Retina (tissue), 1 donor: ENCODE results near the gene DENND4A.
A peak's percentile ranks its signal among the peaks of the same experiment; 100 is the strongest.
"Not testable (repeated sequence)": the region's sequence is repeated elsewhere in the genome, so short reads cannot be mapped to it uniquely, and the experiment has no call there.

Experiments used
- DNase-seq: peaks from one replicate; pipeline ENCODE4 v3.0.0-alpha.2; 2016

DENND4A gene

DNA sequence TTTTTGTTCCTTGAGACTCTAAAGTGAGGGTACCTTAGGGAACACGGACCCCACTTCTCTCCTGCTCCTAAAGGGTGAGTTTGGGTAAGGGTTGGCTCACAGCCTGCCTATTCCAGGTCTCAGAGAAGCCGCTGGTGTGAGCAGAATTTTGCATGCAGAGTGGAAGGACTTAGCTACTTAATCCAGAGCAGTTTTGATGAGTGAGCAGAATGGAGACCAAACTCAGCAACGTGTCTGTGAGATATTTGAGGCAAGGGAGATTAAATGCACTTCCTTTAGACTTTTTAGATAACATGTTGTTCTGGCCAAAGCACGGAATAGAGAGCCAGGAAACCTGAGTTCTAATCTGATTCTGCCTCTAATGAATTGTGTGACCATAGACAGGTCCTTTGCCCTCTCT, 165.2 kb downstream of the DENND4A start:
- no peak for DNase-seq

DNA sequence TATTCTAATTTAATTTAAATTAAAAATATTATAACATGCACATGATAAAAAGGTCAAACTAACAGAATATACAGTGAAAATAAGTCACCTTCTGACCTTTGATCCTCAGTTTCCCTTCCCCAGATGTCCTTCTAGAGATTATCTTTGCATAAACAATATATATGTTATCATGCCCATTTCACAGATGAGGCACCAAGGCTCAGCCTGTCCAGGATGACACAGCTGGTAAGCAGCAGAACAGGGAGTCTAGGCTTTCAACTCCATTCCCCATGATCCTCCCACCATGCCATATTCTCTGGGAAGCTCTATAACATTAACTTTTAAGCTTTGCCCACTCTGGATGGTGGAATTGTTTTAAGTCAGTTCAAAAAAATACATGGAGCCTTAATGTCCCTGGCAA, 169.0 kb downstream of the DENND4A start:
- DNase-seq: no peak

DNA sequence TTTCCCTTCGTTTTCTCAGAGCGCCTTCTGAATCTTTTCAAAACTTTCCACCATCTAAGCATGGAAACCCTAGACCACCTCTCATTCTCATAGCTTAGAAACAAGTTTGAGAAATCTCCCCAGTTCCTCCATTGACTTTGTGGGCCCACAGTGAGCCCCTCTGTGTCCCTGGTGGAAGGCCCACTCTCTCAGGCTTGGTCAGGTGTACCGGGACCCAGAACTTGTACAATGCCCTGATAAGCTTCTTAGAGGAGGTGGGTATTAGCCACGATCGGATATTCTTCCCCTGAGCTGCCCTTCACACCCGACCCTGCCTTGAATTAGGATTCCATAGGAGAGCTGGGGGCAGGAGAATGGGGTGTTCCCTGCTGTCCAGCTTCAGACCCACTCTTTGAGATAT, 170.5 kb downstream of the DENND4A start, which contains the start of gene SLC24A1:
SLC24A1 (plus strand) TSS at position 301 of the 400 bp plus-strand sequence. CDS start 2,143 bp downstream, outside the sequence.
- no peak for DNase-seq

DNA sequence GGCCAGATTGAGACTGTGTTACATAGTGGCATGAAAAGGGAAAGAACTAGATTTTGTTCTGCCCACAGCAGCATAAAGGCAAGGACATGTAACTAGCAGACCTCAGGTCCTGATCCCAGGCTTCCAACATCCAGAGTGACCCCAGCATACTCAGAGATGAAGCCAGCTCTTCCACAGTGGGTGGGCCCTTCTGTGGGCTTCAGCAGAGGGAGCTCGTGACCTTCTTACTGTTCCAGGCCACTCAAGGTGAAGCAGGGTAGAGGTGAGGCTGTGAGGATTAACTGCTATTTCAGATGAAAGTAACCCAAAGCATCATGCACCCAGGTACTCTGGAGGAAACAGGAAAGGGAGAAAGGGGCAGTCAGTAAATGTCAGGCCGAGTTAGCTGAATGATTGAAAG, 171.3 kb downstream of the DENND4A start:
- DNase-seq: no peak

DNA sequence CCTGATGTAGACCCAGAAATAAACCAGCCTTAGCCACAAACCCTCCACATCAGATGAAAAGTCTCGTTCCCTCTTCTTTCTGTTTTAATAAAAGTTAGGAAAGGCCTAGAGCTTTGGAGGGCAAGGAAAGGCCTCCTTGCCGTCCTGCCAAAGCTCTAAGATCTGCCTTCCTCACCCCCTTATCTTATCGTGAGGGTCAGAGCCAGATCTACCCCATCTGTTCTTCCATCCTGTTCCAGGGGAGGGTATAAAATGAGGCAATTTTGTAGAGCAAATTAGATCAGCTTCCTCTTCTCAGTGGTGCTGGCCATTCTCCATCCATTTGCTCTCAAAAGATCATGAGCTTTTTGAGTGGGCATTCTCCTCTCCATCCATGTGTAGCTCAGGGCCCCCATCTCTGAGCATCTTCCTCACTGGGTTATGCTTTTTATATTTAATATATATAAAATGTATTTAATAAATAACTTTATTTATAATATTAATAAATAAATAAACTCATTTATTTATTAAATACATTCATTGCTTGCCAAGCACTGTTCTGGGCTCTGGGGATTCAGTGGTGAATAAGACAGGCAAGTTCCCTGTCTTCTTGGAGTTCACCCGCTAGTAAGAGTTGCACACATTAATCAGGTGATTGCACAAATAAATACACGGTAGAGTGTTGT, 172.3 kb downstream of the DENND4A start:
- no peak for DNase-seq

DNA sequence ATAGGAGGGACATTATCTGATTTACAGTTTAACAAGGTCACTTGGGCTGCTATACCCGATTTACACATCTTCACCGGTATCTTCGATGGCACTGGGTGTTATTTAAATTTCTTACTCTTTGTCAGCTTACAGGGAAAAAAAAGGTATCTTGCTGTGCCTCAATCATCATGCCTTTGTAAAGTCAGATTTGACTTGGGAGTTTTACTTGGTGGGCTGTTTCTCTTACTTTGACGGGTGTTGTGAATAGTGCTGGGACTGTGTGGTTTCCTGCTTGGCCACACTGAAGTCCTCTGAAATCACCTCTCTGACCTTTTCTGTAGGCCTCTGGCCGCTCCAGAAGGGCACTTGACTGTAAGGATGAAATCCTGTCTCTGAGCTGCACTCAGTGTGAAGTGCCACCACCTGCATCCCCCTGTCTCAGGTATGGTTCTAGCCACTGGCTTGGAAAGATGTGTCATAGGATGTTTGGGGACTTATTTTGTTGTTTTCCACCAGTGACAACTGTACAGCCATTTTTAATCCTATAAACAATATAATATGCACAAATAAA, 173.5 kb downstream of the DENND4A start:
- DNase-seq: no peak

DNA sequence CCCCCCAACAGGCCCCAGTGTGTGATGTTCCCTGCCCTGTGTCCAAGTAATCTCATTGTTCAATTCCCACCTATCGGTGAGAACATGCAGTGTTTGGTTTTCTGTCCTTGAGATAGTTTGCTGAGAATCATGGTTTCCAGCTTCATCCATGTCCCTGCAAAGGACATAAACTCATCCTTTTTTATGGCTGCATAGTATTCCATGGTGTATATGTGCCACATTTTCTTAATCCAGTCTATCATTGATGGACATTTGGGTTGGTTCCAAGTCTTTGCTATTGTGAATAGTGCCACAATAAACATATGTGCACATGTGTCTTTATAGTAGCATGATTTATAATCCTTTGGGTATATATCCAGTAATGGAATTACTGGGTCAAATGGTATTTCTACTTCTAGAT, 176.2 kb downstream of the DENND4A start:
- DNase-seq: not testable (repeated sequence)

DNA sequence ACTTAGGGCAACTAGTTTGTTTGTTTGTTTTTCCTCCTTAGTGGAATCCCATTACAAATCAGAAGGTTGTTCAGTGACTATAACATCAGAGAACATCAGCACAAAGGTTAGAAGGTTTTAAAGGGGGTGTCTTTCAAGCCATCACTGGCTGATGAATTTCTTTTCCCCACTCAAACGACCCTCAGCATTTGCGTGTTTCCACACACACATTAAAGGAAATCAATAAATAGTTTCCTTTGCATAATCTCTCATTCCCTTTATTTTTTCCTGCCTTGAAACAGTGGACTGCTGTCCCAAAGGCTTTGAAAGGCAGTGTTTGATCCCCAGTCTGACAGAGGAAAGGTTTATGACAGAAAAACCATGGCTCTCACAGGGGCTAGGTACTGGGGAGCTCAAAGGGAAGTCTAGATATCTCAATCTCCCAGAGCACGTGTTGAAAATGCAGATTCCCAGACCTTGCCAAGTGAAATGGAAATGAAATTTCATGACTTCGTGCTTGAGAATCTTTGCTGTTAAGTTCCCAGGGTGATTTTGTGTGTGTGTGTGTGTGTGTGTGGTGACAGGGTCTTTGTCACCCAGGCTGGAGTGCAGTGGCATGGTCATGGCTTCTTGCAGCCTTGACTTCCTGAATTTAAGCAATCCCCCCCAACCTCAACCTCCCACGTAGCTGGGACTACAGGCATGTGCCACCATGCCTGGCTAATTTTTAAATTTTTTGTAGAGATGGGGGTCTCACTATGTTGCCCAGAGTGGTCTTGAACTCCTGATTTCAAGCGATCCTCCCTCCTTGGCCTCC, 178.9 kb downstream of the DENND4A start:
- DNase-seq: peak; percentile 3

DNA sequence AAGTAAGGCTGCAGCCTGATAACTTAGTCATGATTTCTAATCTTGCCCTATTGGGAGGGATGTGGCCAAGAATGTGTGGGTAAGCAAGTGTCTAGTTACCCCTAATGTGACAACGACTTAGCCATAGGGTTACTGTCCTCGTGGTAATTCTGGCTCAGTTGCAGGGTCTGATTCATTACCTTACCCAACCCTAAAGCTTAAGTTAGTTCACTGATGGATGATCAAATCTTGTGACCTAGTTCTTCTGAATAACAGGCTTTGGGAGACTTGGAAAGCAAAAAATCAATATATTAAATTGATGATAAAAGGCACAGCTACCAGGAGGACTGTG, 179.5 kb downstream of the DENND4A start:
- no peak for DNase-seq

DNA sequence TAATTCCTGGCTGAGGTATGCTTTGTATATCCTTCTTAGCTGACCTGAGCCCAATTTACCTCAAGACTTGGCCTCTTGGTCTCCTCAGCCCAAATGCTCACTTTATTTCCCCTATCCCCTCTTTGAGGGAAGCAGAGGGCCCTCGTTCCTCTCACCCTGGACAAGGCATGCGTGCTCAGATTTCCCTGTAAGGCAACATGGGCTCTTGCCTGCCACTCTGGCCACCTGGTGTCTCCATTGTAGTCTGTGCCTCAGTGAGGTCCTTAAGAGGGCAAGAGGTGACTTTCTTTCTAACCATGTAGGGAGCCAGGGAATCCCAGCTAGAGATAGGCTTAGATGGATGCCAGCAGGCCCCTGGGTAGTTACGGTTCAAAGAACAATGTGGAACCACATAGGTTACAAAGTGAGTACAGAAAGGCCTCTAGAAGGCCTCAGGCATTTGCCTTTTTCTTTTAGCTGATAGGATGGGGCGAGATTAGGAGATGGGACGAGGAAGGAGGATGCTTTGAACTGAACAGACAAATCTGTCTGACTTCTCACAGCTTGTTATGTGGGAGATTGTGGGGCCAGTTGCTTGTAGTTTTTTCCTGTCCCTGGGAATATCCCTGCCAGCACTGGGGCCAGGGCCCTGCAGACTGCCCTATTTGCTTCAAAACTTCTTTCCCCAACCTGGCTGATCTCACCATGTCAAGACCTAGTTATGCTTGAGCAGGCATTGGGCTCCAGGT, 180.0 kb downstream of the DENND4A start:
- peak; percentile 2 for DNase-seq

DNA sequence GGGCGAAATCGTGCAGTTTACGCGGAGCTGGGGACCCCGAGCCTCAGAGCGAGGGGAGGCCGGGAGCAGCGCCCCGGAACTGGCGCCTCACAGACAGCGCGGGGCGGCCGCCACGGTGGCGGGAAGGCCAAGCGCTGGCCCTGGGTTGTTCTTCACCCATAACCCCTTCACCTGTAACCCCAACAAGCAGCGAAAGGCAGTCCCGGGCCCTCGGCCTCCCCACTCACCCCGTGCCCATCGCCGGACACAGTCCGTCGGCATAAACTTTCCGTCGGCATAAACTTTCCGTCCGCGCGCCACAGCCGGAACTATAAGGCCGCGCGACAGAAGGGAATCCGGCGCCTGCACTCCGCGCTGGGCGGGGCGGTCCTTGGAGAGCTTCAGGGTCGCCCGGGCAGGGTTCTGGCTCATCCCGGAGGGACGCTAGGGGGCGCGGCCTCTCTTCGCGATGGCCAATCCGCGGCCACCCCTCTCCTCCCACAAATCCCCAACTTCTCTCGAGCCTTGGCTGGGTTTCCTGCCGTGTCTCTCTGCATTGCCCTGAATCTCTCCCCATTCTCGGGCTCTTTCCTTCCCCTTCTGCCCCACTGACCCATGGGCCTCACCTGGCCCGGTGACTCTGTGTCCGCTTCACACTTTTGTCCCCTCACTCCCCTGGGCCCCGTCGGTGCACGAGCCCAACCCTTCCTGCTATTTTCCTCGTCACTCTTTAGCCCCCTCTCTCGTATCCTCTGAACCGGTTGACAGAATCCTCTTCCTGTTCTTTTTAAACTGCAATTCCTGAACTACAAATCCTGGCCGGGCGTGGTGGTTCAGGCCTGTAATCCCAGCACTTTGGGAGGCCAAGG, 181.0 kb downstream of the DENND4A start, which contains the start of gene INTS14:
INTS14 (minus strand) TSS at position 261 of the 848 bp plus-strand sequence. CDS start 3,751 bp downstream, outside the sequence.
- peak; percentile 98 for DNase-seq
